HG02870 (cell line): ENCODE data around the gene SLC25A42.
"Not testable (repeated sequence)": the region's sequence is repeated elsewhere in the genome, so short reads cannot be mapped to it uniquely, and the experiment has no call there.

Source experiments
- ATAC-seq: cut with Tn5 transposase; IDR thresholded peaks from one replicate; pipeline ENCODE4 v1.9.1; 2021; ENCODE audit warnings: mild to moderate bottlenecking, moderate library complexity; ENCODE audit not compliant: unreplicated experiment

Gene SLC25A42

GRCh38 chr19:19063183-19064097 is at the start of gene SLC25A42:
TSS of gene SLC25A42 (plus strand) at chr19:19063994. CDS start at chr19:19096125, 32,131 bp downstream.
- ATAC-seq = peak; percentile 91

- no peak for ATAC-seq
These were observed 42.7 kb upstream of the SLC25A42 start for GRCh38 chr19:19021115-19021514.

- ATAC-seq = no peak
These were observed 41.3 kb upstream of the SLC25A42 start for GRCh38 chr19:19022380-19022961.

GRCh38 chr19:19023376-19023775 is 40.4 kb upstream of the SLC25A42 start:
- ATAC-seq = not testable (repeated sequence)

GRCh38 chr19:19025861-19026260 is 37.9 kb upstream of the SLC25A42 start:
- ATAC-seq = no peak

GRCh38 chr19:19026299-19026971 is 37.4 kb upstream of the SLC25A42 start:
- ATAC-seq = no peak

- no peak for ATAC-seq
These were observed 36.6 kb upstream of the SLC25A42 start for GRCh38 chr19:19027228-19027627.

GRCh38 chr19:19028526-19028925 is 35.3 kb upstream of the SLC25A42 start:
- no peak for ATAC-seq

- ATAC-seq = no peak
These were observed 31.9 kb upstream of the SLC25A42 start for GRCh38 chr19:19031891-19032290.

GRCh38 chr19:19032420-19033175 is 31.2 kb upstream of the SLC25A42 start:
- peak; percentile 47 for ATAC-seq

- no peak for ATAC-seq
These were observed 30.7 kb upstream of the SLC25A42 start for GRCh38 chr19:19033176-19033425.

- ATAC-seq = peak; percentile 64
These were observed 30.2 kb upstream of the SLC25A42 start, which contains the start of the genes ARMC6 and SUGP2 for GRCh38 chr19:19033426-19034203. TSS of gene ARMC6 (plus strand) at chr19:19033603. CDS start at chr19:19034210, 607 bp downstream. TSS of gene SUGP2 (minus strand) at chr19:19033517. CDS start at chr19:19031071, 2,446 bp downstream.

GRCh38 chr19:19034204-19034624 is 29.6 kb upstream of the SLC25A42 start:
- no peak for ATAC-seq

GRCh38 chr19:19039901-19040300 is 23.9 kb upstream of the SLC25A42 start:
- ATAC-seq = no peak

- no peak for ATAC-seq
These were observed 23.4 kb upstream of the SLC25A42 start for GRCh38 chr19:19040417-19040816.

GRCh38 chr19:19042732-19043280 is 21.0 kb upstream of the SLC25A42 start:
- no peak for ATAC-seq

- no peak for ATAC-seq
These were observed 20.3 kb upstream of the SLC25A42 start for GRCh38 chr19:19043481-19043880.

GRCh38 chr19:19043881-19044280 is 19.9 kb upstream of the SLC25A42 start:
- no peak for ATAC-seq

- no peak for ATAC-seq
These were observed 14.4 kb upstream of the SLC25A42 start for GRCh38 chr19:19049406-19049805.

- no peak for ATAC-seq
These were observed 13.7 kb upstream of the SLC25A42 start for GRCh38 chr19:19050104-19050503.
